Peyer's patch (tissue), 4 donors: ENCODE measurements around the gene TSHZ3. TPM values are rescaled to one million over a fixed set of nuclear protein-coding genes. Genes with fewer than 3 reads are reported as not detected.

Experiments
- DNase-seq, 3 donors: peaks; one replicate each; pipeline ENCODE4 v3.0.0-alpha.2; 2017 to 2019
- H3K27ac ChIP-seq, 4 donors: fragments of 200-600 bp; sonication (generic); one replicate each; pipeline ENCODE4 v1.5.1; 2016 to 2019
- H3K27me3 ChIP-seq, 2 donors: fragments of 200-600 bp; sonication (generic); one replicate each; pipeline ENCODE4 v1.5.1; 2019
- H3K36me3 ChIP-seq, 3 donors: fragments of 200-600 bp; sonication (generic); one replicate each; pipeline ENCODE4 v1.5.1; 2016 to 2019
- H3K4me1 ChIP-seq, 4 donors: fragments of 200-600 bp; sonication (generic); one replicate each; pipeline ENCODE4 v1.5.1; 2016 to 2019
- H3K4me3 ChIP-seq, 4 donors: fragments of 200-600 bp; sonication (generic); 1 replicate in 3 of 4; 2 replicates in 1 of 4; pipeline ENCODE4 v1.5.1; 2016 to 2019; ENCODE audit warnings: mild to moderate bottlenecking in 1 of 4
- H3K9me3 ChIP-seq, 4 donors: fragments of 200-600 bp; sonication (generic); one replicate each; pipeline ENCODE4 v1.5.1; 2016 to 2019; ENCODE audit warnings: mild to moderate bottlenecking in 1 of 4
- POLR2A ChIP-seq, 2 donors: fragments of 450-650 bp; IDR thresholded peaks; one replicate each; pipeline ENCODE4 v1.5.1; 2017; ENCODE audit warnings: antibody characterized with exemption in 2 of 2, mild to moderate bottlenecking in 2 of 2, moderate library complexity in 2 of 2
- total RNA-seq, 4 donors: library from RNA; depleted of rRNA; stranded (reverse); fragments of >200 nt; gene quantifications; one replicate each; pipeline ENCODE4 v1.1.0, GENCODE V29; 2016
- TF ChIP-seq, protein P1 (sequence below), 6 experiments: fragments of 450-650 bp in 4 of 6; fragments of 200-600 bp in 2 of 6; sonication (generic) in 1 of 6; IDR thresholded peaks; one replicate each; pipeline ENCODE4 v1.5.1; 2017 to 2019; ENCODE audit warnings: antibody characterized with exemption in 6 of 6, mild to moderate bottlenecking in 3 of 6, moderate library complexity in 1 of 6

The TSHZ3 gene
- total RNA-seq, 4 donors from 2014 or later, result 0.70 to 14.0 (median 3.0) TPM

DNA sequence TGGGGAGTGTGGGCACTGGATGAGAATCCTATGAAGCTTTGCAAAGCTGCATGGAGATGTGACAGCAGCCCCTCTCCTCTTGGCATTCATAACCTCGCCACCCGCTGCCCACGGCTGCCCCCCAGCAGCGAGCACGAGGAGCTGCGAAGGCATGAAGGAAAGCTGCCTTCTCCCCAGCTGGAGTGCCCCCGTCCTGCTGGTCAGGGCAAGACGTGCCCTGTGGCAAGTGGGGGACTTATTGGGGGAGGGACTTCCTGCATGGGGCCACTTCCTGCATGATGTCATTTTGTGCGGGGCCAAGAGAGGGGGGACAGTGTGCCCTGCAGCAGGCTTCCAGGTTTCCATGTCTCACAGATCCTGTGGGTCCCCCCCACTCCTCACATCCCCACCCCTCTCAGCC is 85.9 kb downstream of the TSHZ3 start:
- H3K27ac ChIP-seq, result no peak overlapping the region
- H3K9me3 ChIP-seq, result no peaks in the 10 kb centered on the region
- TF ChIP-seq POLR2A (IDR thresholded peaks at IDR 0.05), result no peak
- TF ChIP-seq, protein P1, sequence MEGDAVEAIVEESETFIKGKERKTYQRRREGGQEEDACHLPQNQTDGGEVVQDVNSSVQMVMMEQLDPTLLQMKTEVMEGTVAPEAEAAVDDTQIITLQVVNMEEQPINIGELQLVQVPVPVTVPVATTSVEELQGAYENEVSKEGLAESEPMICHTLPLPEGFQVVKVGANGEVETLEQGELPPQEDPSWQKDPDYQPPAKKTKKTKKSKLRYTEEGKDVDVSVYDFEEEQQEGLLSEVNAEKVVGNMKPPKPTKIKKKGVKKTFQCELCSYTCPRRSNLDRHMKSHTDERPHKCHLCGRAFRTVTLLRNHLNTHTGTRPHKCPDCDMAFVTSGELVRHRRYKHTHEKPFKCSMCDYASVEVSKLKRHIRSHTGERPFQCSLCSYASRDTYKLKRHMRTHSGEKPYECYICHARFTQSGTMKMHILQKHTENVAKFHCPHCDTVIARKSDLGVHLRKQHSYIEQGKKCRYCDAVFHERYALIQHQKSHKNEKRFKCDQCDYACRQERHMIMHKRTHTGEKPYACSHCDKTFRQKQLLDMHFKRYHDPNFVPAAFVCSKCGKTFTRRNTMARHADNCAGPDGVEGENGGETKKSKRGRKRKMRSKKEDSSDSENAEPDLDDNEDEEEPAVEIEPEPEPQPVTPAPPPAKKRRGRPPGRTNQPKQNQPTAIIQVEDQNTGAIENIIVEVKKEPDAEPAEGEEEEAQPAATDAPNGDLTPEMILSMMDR (IDR thresholded peaks at IDR 0.05), result no peak
- H3K27me3 ChIP-seq, result no peaks in the 10 kb centered on the region
- H3K36me3 ChIP-seq, result no peaks in the 10 kb centered on the region
- no peak overlapping the region for H3K4me3 ChIP-seq
- no peak for DNase-seq
- no peaks in the 10 kb centered on the region for H3K4me1 ChIP-seq

DNA sequence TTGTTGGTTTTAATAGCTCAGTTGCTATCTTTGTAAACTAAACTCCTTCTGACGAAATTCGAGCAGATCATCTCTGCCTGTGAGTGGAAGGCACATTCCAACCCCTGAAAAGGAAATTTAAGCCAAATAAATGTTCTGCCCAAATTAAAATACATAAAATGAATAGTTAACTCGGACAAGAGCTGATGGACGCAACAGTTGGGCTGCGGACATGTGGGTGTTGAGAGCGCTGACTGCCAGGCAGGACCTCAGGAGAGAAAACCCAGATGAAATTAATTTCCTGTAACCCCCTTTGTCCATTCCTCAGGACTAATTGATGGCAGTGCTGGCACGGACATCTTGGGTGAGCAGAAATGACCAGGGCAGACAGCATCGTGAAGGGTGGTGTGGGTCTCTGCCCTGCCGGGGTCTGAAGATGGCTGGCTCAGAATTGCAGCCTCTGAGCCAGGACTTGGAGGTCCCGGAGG is 86.5 kb downstream of the TSHZ3 start:
- DNase-seq, result no peak
- no peaks in the 10 kb centered on the region for H3K36me3 ChIP-seq
- no peak overlapping the region for H3K27ac ChIP-seq
- no peak overlapping the region for H3K4me3 ChIP-seq
- H3K4me1 ChIP-seq, result no peaks in the 10 kb centered on the region
- TF ChIP-seq, protein P1 (IDR thresholded peaks at IDR 0.05), result no peak
- no peak for TF ChIP-seq POLR2A (IDR thresholded peaks at IDR 0.05)
- H3K27me3 ChIP-seq, result no peaks in the 10 kb centered on the region
- no peaks in the 10 kb centered on the region for H3K9me3 ChIP-seq

DNA sequence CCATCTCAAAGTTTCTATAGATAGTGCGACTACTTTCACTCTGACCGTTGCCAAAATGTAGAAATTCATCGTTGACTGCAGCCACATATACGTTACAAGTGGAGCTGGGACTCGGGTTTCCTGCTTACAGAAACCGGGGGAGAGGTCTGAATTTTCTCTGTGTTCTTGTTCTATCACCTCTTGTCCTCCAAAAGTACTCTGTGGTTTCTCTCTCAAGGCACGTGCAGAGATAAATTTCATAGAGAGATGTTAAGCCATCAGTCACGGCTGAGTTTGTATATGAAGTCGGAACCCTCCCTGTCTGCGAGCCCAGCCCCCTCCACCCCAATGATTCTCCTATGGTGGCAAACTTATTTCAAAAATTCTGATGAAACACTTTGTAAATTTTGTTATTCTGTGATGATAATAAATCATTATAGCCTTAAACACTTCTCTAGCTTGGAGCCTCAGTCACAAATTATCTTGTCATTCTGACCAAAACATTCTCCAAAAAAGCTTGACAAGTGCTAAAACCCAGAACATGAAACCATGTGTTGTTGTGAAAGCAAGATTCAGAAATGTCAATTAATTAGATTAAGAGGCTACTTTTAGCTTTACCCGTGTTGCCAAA is 87.5 kb downstream of the TSHZ3 start:
- no peaks in the 10 kb centered on the region for H3K9me3 ChIP-seq
- H3K36me3 ChIP-seq, result no peaks in the 10 kb centered on the region
- H3K4me1 ChIP-seq, result no peaks in the 10 kb centered on the region
- peak in 1 of 3 donors; percentile 12 for DNase-seq
- H3K27me3 ChIP-seq, result no peaks in the 10 kb centered on the region
- H3K4me3 ChIP-seq, result no peak overlapping the region
- TF ChIP-seq POLR2A (IDR thresholded peaks at IDR 0.05), result no peak
- TF ChIP-seq, protein P1 (IDR thresholded peaks at IDR 0.05), result no peak
- no peak overlapping the region for H3K27ac ChIP-seq

DNA sequence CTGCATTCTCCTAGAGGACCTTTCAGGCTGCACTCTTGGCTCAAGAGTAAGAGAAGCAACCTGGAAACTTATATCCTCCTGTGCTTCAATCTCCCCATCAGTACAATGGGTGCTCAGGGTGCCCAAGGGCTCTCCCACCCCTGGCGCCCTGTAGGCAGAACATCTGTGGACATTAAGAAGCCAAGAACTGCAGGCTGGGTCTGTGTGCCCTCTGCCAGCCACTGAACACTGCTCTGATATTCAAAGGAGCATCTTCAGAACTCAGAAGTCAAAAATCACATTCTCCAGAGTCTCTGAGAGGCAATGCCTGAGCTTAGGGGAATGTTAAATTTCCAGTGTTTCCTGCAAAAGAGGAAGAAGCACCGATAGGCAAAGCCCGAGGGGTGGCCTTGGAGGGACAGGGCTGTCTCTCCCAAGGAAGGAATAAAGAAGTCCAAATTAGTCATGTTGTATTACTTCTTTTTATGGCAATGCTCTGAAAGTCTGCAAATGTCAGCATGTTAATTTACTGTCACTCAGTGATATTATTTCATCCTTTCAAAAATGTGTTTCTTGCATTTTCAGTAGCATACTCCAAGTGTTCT is 88.1 kb downstream of the TSHZ3 start:
- no peaks in the 10 kb centered on the region for H3K36me3 ChIP-seq
- TF ChIP-seq, protein P1 (IDR thresholded peaks at IDR 0.05), result no peak

DNA sequence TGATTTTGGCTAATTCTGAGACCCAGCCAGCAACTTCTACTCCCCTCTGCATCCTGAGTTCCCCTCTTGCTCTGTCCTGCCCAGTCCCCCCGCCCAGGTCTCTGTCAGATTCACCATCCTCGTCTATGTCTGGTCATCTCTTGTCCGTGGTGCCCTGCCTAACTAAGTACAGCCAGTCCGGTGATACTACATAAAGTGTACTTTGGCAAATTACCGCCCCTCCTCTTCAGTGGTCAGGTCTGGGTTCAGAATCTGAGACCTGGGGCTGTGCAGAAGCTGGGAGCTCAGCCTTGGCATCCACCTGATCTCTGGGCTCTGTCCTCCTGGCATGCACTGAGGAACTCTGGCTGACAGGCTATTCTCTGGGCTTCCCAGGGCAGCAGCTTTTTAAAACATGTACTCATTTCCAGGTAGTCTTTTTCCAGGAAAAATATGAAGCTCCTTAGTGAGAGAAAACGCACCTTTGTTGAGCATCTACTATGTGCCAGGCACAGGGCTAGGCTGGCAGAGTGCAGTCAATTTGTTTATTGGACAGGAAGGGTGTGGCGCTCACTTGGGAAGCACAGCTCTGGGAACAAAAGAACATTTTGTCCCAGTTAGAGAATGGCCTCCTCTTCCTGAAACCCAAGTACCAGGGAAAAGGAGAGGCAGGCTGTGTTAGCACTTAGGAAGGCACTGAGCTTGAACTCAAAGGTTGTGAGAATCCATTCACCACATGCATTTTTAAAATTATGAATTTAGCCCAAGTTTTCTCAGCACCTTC is 88.9 kb downstream of the TSHZ3 start:
- Histone ChIP-seq H3K9me3 (no peaks in the 10 kb centered on the region), H3K27ac (no peak overlapping the region), H3K4me3 (no peak overlapping the region), H3K4me1 (no peaks in the 10 kb centered on the region), H3K36me3 (no peaks in the 10 kb centered on the region), H3K27me3 (no peaks in the 10 kb centered on the region)
- TF ChIP-seq POLR2A (IDR thresholded peaks at IDR 0.05), result no peak
- TF ChIP-seq, protein P1 (IDR thresholded peaks at IDR 0.05), result no peak
- DNase-seq, result no peak

More for the DNA sequence above, 88.1 kb downstream of the TSHZ3 start:
- Histone ChIP-seq H3K27ac (no peak overlapping the region), H3K9me3 (no peaks in the 10 kb centered on the region), H3K27me3 (no peaks in the 10 kb centered on the region), H3K4me3 (no peak overlapping the region), H3K4me1 (no peaks in the 10 kb centered on the region)
- DNase-seq, result peak in 1 of 3 donors; percentile 9
